Hippocampal formation (tissue), 2 donors: Measurements from ENCODE around the gene NCK2.

Experiments used
- DNase-seq, 2 donors: peaks; one replicate each; lab custom pipeline; 2025; lab: John Stamatoyannopoulos, UW

The NCK2 gene

DNA sequence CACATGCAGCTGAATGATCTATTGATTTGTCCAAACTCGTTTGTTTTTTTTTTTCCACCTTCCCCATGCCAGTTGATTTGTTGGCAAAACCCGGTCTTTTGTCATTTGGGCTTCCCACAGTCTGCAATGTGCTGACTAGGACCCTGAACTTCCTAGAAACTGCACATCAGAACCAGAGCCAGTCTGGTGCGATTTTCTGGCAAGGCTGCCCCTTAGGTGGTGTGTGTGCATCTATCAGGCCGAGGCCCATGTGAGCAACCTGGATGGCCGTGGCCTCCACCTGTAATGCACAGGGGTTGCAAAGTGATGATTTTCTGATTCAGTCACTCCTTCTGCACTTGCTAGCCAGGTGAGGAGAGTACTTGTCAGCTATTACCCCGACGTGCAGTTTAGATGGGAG, 47.8 kb downstream of the NCK2 start:
- no peak for DNase-seq

DNA sequence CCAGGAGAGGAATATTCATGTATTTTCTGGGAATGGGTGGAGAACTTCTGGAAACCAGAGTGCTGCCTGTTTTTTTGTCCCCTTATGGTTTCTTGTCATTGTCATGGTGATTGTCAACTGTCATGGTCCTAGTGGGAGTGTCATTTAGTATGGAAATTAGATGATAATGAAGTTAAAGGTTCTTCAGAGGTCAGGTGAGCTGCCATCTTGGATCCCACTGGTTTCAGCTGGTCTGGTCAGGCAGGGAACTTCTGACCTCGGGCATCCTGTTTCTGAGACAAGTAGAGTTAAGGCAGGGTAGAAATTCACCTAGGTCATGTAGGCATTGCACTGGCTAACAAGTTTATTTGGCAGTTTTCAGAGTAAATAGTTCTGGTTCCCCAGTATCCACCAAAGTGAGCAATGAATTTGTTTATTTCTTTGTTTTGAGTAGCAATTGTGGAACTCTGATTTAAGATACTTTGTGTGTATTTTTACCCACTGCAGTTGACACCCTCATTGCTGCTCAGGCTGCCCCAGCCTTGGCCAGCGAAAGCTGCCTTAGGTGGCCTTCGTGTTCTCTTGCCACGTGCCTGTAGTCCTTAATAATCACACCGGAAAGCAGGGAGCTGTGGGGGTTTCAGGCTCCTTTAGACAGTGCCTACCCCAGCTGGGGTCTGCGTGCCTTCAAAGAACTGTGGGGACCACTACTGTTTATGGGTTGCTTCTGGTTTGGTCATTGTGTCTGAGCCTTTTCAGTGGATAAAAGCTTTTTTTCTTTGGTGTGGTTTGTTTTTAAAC, 48.7 kb downstream of the NCK2 start:
- no peak for DNase-seq

DNA sequence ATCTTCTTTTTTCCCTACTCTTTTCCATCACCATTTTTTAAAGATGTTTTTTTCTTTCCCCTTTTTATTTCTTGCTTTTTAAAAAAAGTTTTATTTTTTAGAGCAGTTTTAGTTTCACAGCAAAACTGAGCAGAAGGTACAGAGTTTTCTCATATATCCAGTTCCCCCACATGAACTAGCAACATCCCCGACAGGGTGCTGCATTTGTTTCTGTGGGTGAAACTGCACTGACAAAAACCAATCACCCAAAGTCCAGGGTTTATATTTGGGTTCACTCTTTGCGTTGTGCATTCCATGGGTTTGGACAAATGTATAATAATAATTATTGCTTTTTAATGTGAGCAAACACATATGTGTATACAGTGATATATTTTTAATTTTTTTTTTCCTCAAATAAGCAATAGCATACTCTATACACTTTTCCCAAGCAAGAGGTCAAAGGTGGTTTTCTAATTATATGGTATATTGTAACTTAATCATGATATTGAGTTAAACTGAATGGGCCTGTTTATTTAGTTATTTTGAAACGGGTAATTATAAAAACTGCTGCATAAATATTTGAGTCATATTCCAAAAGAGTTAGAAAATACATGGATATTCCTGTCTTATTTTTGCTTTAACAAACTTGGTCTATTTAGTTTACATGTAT, 50.3 kb downstream of the NCK2 start:
- no peak for DNase-seq

DNA sequence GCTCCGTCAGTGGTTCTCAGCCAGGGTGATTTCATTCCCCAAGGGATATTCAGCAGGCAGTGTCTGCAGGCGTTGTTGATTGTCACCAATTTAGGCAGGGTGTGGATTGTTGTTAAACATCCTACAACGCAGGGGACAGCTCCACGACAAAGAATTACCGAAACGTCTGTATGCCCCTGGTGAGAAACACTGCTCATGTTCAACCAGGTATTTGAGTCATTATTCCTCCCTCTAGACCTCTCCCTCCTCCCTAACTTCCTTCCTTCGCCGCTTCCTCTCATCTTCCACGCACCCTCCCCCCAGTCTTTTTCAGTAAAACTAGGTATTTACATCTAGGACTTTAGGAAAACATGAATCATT, 50.8 kb downstream of the NCK2 start:
- DNase-seq: no peak

DNA sequence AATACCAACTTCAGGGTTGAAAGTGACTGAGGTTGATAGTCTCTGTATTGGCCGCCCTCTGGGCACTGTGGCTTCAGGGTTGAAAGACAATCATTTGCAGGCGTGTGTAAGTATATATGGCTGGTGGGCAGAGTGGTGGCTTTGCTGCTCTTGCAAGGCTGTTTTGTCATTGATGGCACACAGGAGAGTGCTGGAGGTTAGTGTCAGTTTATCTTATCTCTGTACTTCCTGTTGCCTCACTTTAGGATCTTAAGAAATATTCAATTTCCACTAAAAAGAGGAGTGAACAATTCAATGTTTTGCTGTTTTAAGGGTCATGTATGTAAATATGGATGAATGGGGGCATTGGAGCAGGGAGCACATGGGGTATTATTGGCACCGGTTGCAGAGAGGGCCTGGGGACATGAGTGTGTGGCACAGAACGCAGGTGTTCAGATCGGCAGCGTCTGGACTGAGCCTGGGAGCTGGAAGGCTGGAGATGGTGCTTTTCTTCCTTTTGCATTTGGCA, 51.5 kb downstream of the NCK2 start:
- DNase-seq: no peak

DNA sequence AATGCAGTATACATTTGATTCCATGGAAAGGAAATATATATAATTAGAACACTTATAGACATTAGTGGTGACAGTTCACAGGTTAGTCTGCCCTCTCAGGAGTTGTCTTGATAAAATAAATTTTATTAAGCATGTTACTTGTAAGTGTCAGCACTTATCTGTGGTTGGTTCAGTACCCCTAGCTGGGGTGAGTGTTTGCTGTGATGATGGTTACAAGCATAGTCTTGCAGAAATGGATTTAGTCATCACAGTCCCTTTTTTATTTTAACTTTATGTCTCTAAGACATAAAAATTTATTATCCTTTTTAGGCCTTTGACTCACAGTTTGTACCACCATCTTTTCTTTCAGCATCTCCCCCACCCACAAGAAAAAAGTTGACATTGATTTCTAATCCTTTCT, 52.1 kb downstream of the NCK2 start:
- DNase-seq: no peak

DNA sequence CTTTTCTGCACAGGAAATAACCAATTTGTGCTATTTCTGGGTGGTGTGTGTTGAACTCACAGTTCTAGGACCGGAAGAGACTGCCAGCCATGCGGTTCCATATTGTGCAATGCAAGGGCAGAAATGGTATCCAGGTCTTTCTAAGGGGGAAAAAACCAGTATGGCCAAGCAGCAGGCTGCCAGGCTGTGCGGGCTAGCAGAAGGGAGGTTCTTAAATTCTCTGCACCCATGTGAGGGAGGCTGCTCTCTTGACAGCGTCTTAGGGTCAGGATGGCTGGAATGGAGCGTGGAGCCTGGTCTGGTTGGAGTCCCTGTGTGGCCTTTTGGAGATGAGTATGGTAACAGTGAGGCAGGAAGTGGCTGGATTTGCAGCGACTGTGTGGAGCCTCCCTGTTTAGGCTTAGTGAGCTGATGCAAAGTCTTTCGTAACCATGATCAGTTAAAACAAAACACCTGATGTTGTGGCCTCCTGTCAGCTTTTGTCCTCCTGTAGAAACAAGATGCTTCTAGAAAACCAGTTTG, 52.6 kb downstream of the NCK2 start:
- DNase-seq: no peak

DNA sequence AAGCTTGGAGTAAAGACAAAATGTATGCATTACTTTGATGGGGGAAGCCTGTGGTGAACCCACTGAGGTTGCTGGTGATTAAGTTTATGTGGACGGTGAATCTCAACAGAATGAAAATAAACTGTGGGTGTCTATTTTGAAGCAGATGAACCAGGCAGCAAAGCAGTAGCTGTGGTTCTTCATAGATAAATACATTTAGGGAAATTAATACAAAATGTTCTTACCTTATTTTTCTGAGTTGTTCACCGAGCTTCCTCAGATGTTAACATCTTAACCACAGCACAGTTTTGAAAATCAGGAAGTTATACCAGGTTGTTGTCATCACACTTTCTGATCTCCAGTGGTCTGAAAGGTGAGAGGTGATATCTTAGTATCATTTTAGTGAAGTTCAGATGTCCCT, 53.9 kb downstream of the NCK2 start:
- no peak for DNase-seq

DNA sequence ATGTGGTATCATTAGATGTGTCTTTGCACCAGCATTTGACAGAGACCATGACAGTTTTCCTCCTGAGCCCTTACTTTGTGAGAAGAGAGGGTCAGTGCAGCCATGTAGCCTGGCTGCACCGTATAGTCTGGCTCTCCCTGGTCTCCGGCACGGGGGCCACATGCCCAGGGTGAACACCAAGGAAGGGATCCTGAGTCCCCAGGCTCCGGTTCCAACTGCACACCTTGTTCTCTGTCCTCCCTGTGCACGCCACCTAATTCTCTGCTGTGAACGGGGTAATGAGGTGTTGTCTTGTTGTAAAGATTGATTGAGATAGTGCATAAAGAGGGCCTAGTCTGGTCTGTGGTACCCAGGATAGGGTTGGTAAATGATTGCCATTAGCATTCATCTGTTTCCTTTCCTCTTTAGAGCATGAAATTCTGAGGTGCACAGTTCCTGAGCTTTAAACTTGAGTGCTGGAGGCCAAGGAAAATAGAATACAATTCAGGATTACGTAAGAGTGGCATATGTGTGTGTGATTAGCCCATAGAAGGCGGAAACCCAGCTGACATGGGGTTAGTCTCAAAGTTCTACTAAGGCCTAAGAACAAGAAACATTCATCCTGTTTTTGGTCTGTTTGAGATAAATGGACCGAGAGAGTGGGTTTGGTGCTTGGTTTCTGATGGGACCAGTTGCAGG, 55.5 kb downstream of the NCK2 start:
- DNase-seq: no peak

DNA sequence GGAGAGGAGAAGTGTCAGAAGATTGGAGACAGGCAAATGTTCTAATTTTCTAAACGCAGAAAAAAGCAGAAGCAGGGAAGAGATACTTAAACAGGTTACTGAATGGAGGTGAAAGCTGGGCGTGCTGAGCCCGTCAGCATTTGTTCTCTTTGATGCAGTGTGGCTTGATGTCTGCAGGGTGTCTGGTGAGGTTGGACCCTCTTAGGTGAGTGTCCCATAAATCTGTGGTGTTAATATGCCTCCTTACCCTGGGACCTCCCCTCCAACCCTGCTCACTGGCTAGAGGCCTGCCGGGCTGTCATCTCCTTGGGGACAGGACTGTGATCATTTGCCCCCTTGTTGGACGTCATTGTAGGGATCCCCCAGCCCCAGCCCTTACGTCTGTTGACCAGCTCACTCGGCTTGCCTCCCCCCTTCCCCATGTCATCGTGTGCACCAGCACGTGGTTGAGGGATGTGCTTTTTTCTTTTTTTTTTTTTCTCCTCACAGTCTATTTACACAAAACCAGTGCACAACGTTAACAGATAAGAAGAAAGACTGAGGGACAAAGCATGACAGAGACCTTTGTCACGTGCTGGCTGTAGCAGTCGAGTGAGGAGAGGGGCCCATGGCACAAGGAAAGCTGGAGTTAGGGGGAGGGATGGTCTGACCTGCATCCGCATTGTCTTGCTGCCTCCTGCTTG, 56.4 kb downstream of the NCK2 start:
- no peak for DNase-seq

DNA sequence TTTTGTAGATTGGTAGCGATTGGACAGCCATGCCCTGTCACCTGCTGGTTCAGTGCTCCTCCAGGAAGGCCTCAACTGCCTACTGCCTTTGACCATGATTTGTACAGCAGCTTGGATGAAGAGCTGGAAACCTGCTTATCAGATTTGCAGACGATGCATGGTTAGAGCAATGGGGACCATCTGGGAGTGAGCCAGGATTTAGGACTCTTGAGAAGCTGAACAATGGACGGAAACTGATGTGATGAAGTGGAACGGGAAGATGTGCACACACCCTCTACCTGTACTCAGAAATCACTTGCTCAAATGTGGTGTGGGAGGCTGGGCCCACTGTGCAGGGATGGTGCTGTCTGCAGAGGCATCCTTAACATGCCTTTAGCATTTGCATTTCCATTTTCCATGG, 57.2 kb downstream of the NCK2 start:
- no peak for DNase-seq

DNA sequence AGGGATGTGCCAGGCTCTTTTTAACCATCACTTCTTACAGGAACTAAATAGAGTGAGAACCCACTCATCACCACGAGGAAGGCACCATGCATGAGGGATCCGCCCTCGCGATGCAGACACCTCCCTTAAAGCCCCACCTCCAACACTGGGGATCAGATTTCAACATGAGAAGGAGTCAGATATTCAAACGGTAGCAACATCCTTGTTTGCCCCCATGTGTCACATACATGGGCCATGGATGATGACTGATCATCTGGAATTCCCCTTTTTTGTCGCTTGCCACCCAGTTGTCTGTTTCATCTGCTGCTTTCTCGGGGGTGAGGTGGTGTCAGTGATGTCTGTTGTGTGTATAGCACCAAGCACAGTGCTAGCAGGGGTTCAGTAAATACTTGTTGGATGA, 57.9 kb downstream of the NCK2 start:
- no peak for DNase-seq

DNA sequence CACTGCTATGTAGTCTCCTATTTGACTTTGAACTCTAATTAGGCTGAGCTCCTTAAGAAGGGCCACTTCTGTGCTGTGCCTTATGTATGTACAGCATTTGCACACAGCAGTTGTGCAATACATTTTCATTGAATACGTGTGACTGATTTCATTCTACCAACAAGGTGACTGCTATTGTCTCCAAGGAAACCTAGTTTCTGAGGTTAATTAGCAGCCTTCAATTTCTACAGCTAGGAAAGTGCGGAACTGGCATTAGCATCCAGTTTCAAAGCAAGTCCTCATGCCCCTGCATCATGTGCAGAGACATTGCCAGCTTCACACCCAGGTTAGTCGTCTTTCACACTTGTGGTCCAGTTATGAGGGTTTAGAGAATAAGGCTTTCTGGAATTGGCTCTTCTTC, 58.6 kb downstream of the NCK2 start:
- no peak for DNase-seq

DNA sequence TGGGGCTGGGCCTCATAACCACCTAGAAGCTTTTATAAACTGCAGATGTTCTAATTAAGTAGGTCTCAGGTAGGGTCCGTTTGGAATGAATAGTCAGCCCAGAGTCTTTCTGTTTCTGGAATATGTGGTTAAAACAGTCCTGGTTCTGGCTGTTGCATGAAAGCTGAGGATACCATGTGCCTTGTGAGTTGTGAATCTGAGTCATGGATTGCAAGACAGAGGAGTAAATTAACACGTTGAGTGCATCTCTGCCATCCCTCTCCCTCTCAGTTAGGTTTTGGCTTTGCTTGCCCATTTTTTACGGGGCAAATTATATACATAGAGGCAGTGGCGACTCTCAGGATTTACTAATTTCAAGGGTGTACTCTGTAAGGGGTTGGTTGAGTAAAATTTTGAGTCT, 59.1 kb downstream of the NCK2 start:
- no peak for DNase-seq

DNA sequence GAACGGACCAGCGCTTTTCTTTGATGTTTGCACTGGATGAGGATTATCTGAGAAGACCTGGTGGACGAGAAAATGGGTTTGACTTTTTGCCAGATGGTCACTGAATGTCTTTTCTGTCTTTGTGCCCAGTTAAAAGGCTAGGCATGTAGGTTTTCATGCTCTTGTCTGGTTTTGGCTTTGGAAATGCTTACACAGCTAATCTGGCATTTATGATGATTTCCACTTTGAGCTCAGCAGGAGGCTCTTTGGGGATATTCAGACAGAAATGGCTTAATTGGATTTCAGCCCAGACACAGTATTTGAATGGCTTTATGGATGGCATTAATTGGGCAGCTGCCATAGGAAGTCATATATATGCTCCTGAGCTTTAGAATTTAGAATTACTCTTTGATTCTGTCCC, 59.6 kb downstream of the NCK2 start:
- no peak for DNase-seq

DNA sequence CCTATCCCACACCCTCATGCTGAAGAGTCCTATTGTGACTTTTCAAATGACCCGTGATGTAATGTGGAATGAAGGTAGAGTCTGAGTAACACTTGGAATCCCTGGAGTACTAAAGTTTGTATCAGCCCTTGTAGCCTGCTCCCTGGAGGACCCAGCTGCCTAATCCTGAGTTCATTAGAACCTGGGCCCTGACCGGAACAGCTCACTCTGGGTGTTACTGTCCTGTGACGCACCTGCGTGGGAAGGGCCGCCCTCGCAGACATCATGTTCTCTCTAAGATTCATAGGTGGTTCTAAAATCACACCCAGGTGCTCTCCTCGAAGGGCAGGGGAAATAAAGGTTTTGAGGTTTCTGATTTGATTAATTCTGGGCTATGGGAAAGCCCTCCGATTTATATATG, 62.3 kb downstream of the NCK2 start:
- DNase-seq: no peak

DNA sequence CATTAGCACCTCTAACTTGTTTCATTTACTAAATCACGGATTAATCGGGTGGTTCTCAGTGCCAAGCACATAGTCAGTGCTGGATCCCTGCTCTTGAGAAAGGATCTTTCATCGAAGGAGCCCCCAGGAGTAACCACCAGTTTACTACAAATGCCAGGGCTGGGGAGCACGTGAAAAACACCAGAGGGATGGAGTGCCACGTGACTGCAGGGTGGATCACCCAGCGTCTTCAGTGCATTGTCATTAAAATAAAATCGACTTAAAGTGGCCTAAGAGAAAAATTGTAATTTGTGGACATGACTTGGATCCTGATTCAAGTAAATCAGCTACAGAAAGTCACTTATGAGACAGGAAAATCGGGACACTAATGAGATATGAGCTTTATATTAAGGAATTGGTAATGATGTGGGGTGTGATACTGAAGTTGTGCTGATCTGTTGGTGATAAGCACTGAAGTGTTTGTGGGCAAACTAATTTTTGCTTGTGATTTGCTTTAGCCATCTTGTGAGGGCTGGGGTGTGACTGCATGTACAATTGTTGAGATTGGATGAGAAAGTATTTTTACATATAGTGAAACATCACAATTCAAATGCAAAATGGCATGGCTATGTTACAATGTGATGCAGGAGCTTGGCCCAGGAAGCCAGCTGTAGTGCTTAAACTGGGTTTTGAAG, 63.8 kb downstream of the NCK2 start:
- DNase-seq: no peak

DNA sequence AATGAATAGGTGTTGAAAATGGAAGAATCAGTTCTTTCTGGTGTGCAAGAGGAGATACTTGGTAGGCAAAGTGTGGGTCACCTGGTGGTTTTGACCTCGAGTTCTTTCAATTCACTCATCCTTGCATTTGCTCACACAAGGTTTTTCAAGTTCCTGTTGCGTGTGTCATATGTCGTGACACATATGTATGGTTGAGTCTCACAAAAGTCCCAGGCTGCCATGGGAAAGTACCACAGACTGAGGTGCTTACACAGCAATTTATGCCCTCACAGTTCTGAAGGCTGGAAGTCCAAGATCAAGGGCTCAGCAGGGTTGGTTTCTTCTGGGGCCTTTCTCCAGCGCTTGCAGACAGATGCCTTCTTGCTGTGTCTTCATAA, 64.4 kb downstream of the NCK2 start:
- DNase-seq: no peak

DNA sequence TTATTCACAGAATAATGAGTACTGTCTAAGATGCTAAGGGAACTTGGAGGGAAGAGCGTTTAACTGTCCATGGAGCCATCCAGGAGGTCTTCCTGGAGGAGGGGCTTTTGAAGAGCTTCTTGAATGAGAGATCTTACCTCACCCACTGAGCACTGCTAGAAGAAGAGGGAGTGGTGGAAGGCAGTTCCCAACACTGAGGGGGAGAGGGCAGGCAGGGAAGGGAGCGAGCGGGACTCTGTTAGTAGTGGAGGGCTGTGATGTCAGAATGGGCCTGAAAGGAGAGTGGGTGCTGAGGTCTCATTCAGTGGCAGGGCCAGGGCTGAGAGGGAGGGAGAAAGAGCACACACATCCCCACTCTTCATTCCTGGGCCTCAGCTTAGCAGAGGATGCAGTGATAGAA, 65.0 kb downstream of the NCK2 start:
- DNase-seq: no peak

DNA sequence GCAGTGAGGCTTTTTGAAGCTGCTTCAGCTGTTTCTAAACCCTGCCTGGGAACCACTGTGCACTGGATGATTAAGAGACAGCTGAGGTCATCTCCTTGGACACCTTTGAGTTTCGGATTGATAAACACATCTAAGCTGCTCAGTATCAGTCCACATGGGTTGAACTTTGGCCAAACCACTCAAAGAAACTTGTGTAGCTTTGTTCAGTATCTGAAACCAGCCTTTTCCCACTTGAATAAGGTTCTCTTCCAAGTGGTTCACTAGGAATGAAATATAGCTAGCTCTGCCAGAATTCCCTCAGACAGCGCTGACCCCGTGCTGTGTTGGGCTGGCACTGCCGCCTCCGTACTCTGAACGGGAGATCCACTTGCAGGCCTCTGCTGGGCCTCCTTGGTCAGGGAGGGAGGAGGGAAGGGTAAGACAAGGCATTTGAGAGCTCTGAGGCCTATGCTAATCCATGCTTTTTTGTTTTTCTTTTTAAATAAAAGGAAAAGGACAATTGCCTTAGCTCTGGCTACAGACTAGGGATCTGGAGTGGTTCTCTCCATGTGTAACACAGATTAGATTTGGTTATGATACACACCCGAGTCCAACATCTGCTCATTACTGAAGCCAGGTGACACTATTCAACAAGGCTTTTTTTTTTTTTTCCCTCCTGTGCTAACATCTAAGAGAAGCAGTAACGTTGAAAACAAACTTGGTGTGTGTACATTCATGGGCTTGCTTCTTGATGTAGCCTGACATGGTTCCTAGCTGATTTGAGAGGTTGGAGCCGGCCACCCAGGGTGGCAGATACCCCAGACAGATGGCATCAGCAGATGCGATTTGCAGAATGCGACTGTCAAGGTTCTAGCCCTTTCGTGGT, 67.7 kb downstream of the NCK2 start:
- peak in 1 of 2 donors; percentile 41 for DNase-seq

DNA sequence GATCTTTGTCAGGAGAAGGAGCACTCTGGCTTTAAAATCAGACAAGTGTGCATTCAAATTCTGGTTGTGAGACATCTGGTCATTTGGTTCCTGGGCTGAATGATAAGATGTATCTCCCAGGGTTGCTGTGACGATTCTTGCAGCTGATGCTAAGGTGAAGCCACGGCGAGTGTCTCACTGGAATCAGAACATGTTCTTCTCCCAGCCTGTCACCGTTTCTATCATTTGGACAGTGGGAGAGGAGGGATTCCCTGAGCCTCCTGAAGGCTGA, 68.3 kb downstream of the NCK2 start:
- DNase-seq: no peak
